Stimulated activated CD8-positive, alpha-beta memory T cell treated with anti-CD3 and anti-CD28 coated beads, Interleukin-15, amount 100 ng/mL, for 48 hours (primary cell): ENCODE results near the gene KIF3A.

Source experiments
- DNase-seq, 2 donors: peaks; one replicate each; pipeline ENCODE4 v3.0.0-alpha.2; 2020; ENCODE audit warnings: low read depth in 2 of 2

KIF3A gene

GRCh38 chr5:132677682-132678400 is 59.5 kb downstream of the KIF3A start:
- no peak for DNase-seq

GRCh38 chr5:132677191-132677590 is 60.2 kb downstream of the KIF3A start:
- no peak for DNase-seq

GRCh38 chr5:132675936-132676689 is 61.2 kb downstream of the KIF3A start:
- no peak for DNase-seq

- no peak for DNase-seq
These were observed 62.5 kb downstream of the KIF3A start for GRCh38 chr5:132674671-132675506.

- no peak for DNase-seq
These were observed 63.3 kb downstream of the KIF3A start, which contains the start of gene IL4 for GRCh38 chr5:132673939-132674630. IL4 (plus strand) TSS chr5:132673989; CDS start chr5:132674051, 62 bp downstream.

GRCh38 chr5:132673488-132673887 is 63.9 kb downstream of the KIF3A start:
- DNase-seq, result no peak

- no peak for DNase-seq
These were observed 66.3 kb downstream of the KIF3A start for GRCh38 chr5:132671000-132671399.

GRCh38 chr5:132669966-132670882 is 67.1 kb downstream of the KIF3A start:
- DNase-seq, result no peak

- DNase-seq, result no peak
These were observed 67.9 kb downstream of the KIF3A start for GRCh38 chr5:132669455-132669820.

- no peak for DNase-seq
These were observed 68.5 kb downstream of the KIF3A start for GRCh38 chr5:132668706-132669454.

GRCh38 chr5:132667761-132668705 is 69.3 kb downstream of the KIF3A start:
- no peak for DNase-seq

- DNase-seq, result no peak
These were observed 70.0 kb downstream of the KIF3A start for GRCh38 chr5:132667309-132667708.

- no peak for DNase-seq
These were observed 70.8 kb downstream of the KIF3A start for GRCh38 chr5:132666310-132667123.

GRCh38 chr5:132665574-132666080 is 71.7 kb downstream of the KIF3A start:
- no peak for DNase-seq

- DNase-seq, result no peak
These were observed 72.6 kb downstream of the KIF3A start for GRCh38 chr5:132664696-132665209.

GRCh38 chr5:132663771-132664695 is 73.3 kb downstream of the KIF3A start:
- DNase-seq, result no peak
